H1 (cell line): ENCODE data around the gene UBE2E2. TPM values are rescaled to one million over a fixed set of nuclear protein-coding genes. Genes with fewer than 3 reads are reported as not detected.

ENCODE experiments used
- CTCF ChIA-PET: fragments of 300-600 bp; sonication (Branson Sonifier 250); formaldehyde crosslinking; loops from one replicate; lab custom pipeline; 2021; ENCODE audit not compliant: partially characterized antibody; lab: Charles Lee
- POLR2A ChIA-PET: fragments of 300-600 bp; sonication (Branson Sonifier 250); formaldehyde crosslinking; loops from one replicate; lab custom pipeline; 2021; ENCODE audit warnings: inconsistent platforms; ENCODE audit not compliant: partially characterized antibody; lab: Charles Lee
- DNase-seq, 2 experiments: peaks; one replicate each; pipeline versions ENCODE4 v3.0.0 to v3.0.0-alpha.2; 2010 to 2022; ENCODE audit warnings: low spot score in 2 of 2, low read depth in 1 of 2, mixed read lengths in 1 of 2
- FAIRE-seq: peaks from 2 replicates; lab custom pipeline; 2011; peaks lifted over from hg19 to GRCh38; lab: Jason Lieb, UNC
- H2AFZ ChIP-seq: 2 replicates; pipeline ENCODE4 v1.8.1; 2012; ENCODE audit warnings: low read length, inconsistent platforms
- H2AK5ac ChIP-seq: 2 replicates; pipeline ENCODE4 v1.6.1; 2013; ENCODE audit warnings: low read depth, low read length
- H2BK120ac ChIP-seq: replicated peaks from 2 replicates; pipeline ENCODE3; 2013; ENCODE audit warnings: low read depth, low read length, inconsistent platforms
- H2BK12ac ChIP-seq: 2 replicates; pipeline ENCODE4 v1.6.1; 2013; ENCODE audit warnings: low read depth, low read length
- H2BK15ac ChIP-seq: 2 replicates; pipeline ENCODE4 v1.6.1; 2013; ENCODE audit warnings: low read length
- H2BK20ac ChIP-seq: 2 replicates; pipeline ENCODE4 v1.6.1; 2013; ENCODE audit warnings: low read length
- H2BK5ac ChIP-seq: 2 replicates; pipeline ENCODE4 v1.6.1; 2013; ENCODE audit warnings: low read depth, low read length
- H3K14ac ChIP-seq: 2 replicates; pipeline ENCODE4 v1.6.1; 2013; ENCODE audit warnings: inconsistent platforms; ENCODE audit not compliant: insufficient read length
- H3K18ac ChIP-seq: 2 replicates; pipeline ENCODE4 v1.6.1; 2013; ENCODE audit warnings: low read length; ENCODE audit errors: extremely low read depth
- H3K23ac ChIP-seq: 2 replicates; pipeline ENCODE4 v1.6.1; 2013; ENCODE audit warnings: inconsistent platforms; ENCODE audit not compliant: insufficient read length
- H3K23me2 ChIP-seq: 2 replicates; pipeline ENCODE4 v1.6.1; 2013; ENCODE audit warnings: low read depth, low read length
- H3K27ac ChIP-seq: 2 replicates; pipeline ENCODE4 v1.6.1; 2011; ENCODE audit warnings: low read depth, low read length, inconsistent platforms
- H3K27me3 ChIP-seq, 4 experiments: replicated peaks in 1 of 4; 1 replicate in 1 of 4; 2 replicates in 3 of 4; pipeline versions ENCODE4 v1.6.1 to v1.8.1; 2011 to 2013; ENCODE audit warnings: low read length in 3 of 4, mild to moderate bottlenecking in 3 of 4, inconsistent platforms in 2 of 4, mixed read lengths in 2 of 4, moderate library complexity in 1 of 4; ENCODE audit not compliant: control insufficient read depth in 3 of 4, insufficient read depth in 3 of 4; ENCODE audit errors: extremely low read depth in 1 of 4
- H3K36me3 ChIP-seq, 4 experiments: 2 replicates each; pipeline versions ENCODE4 v1.6.1 to v1.8.1; 2011 to 2013; ENCODE audit warnings: mild to moderate bottlenecking in 4 of 4, low read length in 3 of 4, moderate library complexity in 2 of 4, control low read depth in 1 of 4, inconsistent platforms in 1 of 4; ENCODE audit not compliant: insufficient read depth in 4 of 4, control insufficient read depth in 2 of 4
- H3K4ac ChIP-seq: replicated peaks from 2 replicates; pipeline ENCODE3; 2013; ENCODE audit warnings: low read length, low read depth, mixed read lengths, inconsistent platforms; ENCODE audit not compliant: insufficient read length
- H3K4me1 ChIP-seq, 4 experiments: replicated peaks in 1 of 4; 1 replicate in 1 of 4; 2 replicates in 3 of 4; pipeline versions ENCODE4 v1.6.1 to v1.8.1; 2011 to 2013; ENCODE audit warnings: low read length in 3 of 4, inconsistent platforms in 2 of 4, mixed read lengths in 1 of 4; ENCODE audit not compliant: insufficient read depth in 4 of 4, control insufficient read depth in 3 of 4
- H3K4me2 ChIP-seq, 2 experiments: 2 replicates each; pipeline versions ENCODE4 v1.6.1 to v1.8.1; 2011 to 2013; ENCODE audit warnings: low read depth in 2 of 2, low read length in 2 of 2, control low read depth in 1 of 2, inconsistent platforms in 1 of 2, mild to moderate bottlenecking in 1 of 2; ENCODE audit not compliant: insufficient read depth in 1 of 2
- H3K4me3 ChIP-seq, 4 experiments: fragments of 200-600, 300-600 bp in 1 of 4; sonication (generic), shearing (Covaris generic), sonication (Bioruptor Twin) in 1 of 4; 2 replicates each; pipeline versions ENCODE4 v1.5.1 to v1.8.1; 2011 to 2016; ENCODE audit warnings: low read length in 4 of 4, low read depth in 3 of 4, control low read depth in 2 of 4, inconsistent platforms in 2 of 4, mild to moderate bottlenecking in 2 of 4, mixed read lengths in 1 of 4, moderate library complexity in 1 of 4; ENCODE audit not compliant: insufficient read depth in 2 of 4; ENCODE audit errors: extremely low read depth in 1 of 4
- H3K56ac ChIP-seq: replicated peaks from 2 replicates; pipeline ENCODE3; 2013; ENCODE audit warnings: low read depth, mild to moderate bottlenecking, mixed read lengths, low read length, inconsistent platforms; ENCODE audit not compliant: insufficient read length
- H3K79me1 ChIP-seq: 2 replicates; pipeline ENCODE4 v1.6.1; 2013; ENCODE audit warnings: low read depth, low read length, control low read depth
- H3K79me2 ChIP-seq, 2 experiments: 2 replicates each; pipeline versions ENCODE4 v1.6.1 to v1.8.1; 2012 to 2013; ENCODE audit warnings: low read length in 2 of 2, mild to moderate bottlenecking in 2 of 2, inconsistent platforms in 1 of 2; ENCODE audit not compliant: insufficient read depth in 2 of 2, control insufficient read depth in 1 of 2
- H3K9ac ChIP-seq, 4 experiments: replicated peaks in 1 of 4; 1 replicate in 1 of 4; 2 replicates in 3 of 4; pipeline versions ENCODE4 v1.6.1 to v1.8.1; 2011 to 2013; ENCODE audit warnings: low read depth in 3 of 4, low read length in 3 of 4, control low read depth in 2 of 4, mild to moderate bottlenecking in 2 of 4, moderate library complexity in 2 of 4, inconsistent platforms in 1 of 4; ENCODE audit errors: extremely low read depth in 1 of 4
- H3K9me3 ChIP-seq, 2 experiments: 2 replicates each; pipeline versions ENCODE4 v1.6.1 to v1.8.1; 2012 to 2013; ENCODE audit warnings: mild to moderate bottlenecking in 2 of 2, moderate library complexity in 2 of 2, control low read depth in 1 of 2, inconsistent platforms in 1 of 2, low read depth in 1 of 2, low read length in 1 of 2, mixed read lengths in 1 of 2; ENCODE audit not compliant: insufficient read depth in 2 of 2
- H4K20me1 ChIP-seq, 2 experiments: replicated peaks in 1 of 2; 2 replicates each; pipeline versions ENCODE3 to v1.8.1; 2011 to 2013; ENCODE audit warnings: inconsistent platforms in 2 of 2, low read length in 2 of 2, mild to moderate bottlenecking in 1 of 2; ENCODE audit not compliant: insufficient read depth in 2 of 2, control insufficient read depth in 1 of 2
- H4K5ac ChIP-seq: 2 replicates; pipeline ENCODE4 v1.6.1; 2013; ENCODE audit warnings: low read length, low read depth, mixed read lengths, inconsistent platforms; ENCODE audit not compliant: insufficient read length
- H4K8ac ChIP-seq: 2 replicates; pipeline ENCODE4 v1.8.0; 2013; ENCODE audit warnings: mild to moderate bottlenecking, moderate library complexity, low read length, inconsistent platforms; ENCODE audit not compliant: insufficient read depth; ENCODE audit errors: extremely low read depth
- H4K91ac ChIP-seq: replicated peaks from 2 replicates; pipeline ENCODE3; 2013; ENCODE audit warnings: low read length, mixed read lengths, inconsistent platforms; ENCODE audit not compliant: insufficient read length
- CBX8 ChIP-seq: fragments of 300-800, 300-1000 bp; sonication (generic); IDR thresholded peaks from 2 replicates; pipeline ENCODE4 v1.7.1; 2016; ENCODE audit warnings: low read depth, low read length, borderline replicate concordance
- KDM5A ChIP-seq: fragments of 200-600 bp; IDR thresholded peaks from 2 replicates; pipeline ENCODE4 v1.7.1; 2012; ENCODE audit warnings: mild to moderate bottlenecking, low read length, inconsistent platforms, mixed read lengths
- NANOG ChIP-seq: IDR thresholded peaks from 2 replicates; pipeline ENCODE4 v1.6.1; 2011; ENCODE audit warnings: low read length, low read depth, mild to moderate bottlenecking, inconsistent platforms; ENCODE audit not compliant: insufficient read depth, poor library complexity, severe bottlenecking
- YY1 ChIP-seq: IDR thresholded peaks from 2 replicates; pipeline ENCODE4 v1.6.1; 2011; ENCODE audit warnings: low read depth, mild to moderate bottlenecking, low read length
- ZNF274 ChIP-seq: IDR thresholded peaks from 2 replicates; pipeline ENCODE4 v1.7.0; 2012; ENCODE audit warnings: low read length, borderline replicate concordance; ENCODE audit errors: extremely low read depth
- WGBS, 2 experiments: shearing (Covaris generic) in 1 of 2; methylation state at CpG; one replicate each; pipeline versions ENCODE4 v1.1.6 to v1.1.7; 2013 to 2015; ENCODE audit warnings: low lambda C conversion rate in 2 of 2, mixed read lengths in 2 of 2, inconsistent platforms in 1 of 2, low coverage in 1 of 2, missing lambda C conversion rate in 1 of 2; ENCODE audit not compliant: insufficient replicate concordance in 2 of 2, insufficient coverage in 1 of 2, insufficient read length in 1 of 2; ENCODE audit errors: extremely low coverage in 1 of 2, missing lambda C conversion rate in 1 of 2; 5-methylcytosine and 5-hydroxymethylcytosine counted together
- polyA plus RNA-seq, 7 experiments: library from polyadenylated mRNA; depleted of rRNA in 3 of 7; stranded (reverse) in 5 of 7; unstranded in 2 of 7; fragments of >200 nt in 5 of 7; fragments of 200-250 nt in 2 of 7; gene quantifications; 1 replicate in 5 of 7; 2 replicates in 1 of 7; 4 replicates in 1 of 7; pipeline versions ENCODE4 v1.2.1 to v1.2.3, GENCODE V29; 2011 to 2013; ENCODE audit warnings: missing spikeins in 2 of 7, mixed read lengths in 2 of 7
- total RNA-seq: library from RNA; stranded (reverse); fragmentation: NEBNext Ultra II Directional; extraction: Animal tissue kit (Norgen Biotek cat#: 25700); gene quantifications from 2 replicates; pipeline ENCODE4 v1.2.1, GENCODE V29; 2021

UBE2E2 gene
- total and polyA plus RNA-seq, 2 of the 8 experiments (the other 6 are each of a cell fraction or from before 2014, with no cell fraction given), result 57.6 to 70.6 TPM

DNA sequence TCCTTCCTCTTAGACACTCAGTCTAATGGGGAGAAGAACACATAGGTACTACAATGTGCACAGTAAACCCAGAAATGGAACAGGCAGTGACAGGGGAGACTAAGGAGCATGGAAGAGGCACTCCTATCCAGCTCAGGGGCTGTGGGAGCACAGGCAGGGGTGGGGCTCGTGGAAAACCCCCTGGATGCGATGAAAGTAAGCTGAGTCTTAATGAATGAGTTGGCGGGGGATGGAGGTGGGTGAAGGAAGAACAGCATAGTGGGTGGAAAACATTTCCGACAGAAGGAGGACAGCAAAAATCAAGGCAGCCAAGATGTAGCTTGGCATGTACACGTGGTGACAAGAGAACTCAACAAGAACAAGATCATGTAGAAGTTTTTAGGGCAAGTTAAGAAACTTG is 33.6 kb upstream of the UBE2E2 start:
- no peak for DNase-seq
- Histone ChIP-seq H2AK5ac (no peak overlapping the region), H2BK5ac (no peak overlapping the region), H2BK15ac (no peak overlapping the region), H3K18ac (no peak overlapping the region), H3K4me1 (peaks cover 0 to 4% (median 0%) of the 10 kb centered on the region in 4 experiments; a peak in 1 of 7 replicates), H2BK12ac (no peak overlapping the region), H2BK20ac (no peak overlapping the region), H4K20me1 (no peaks in the 10 kb centered on the region), H3K14ac (no peak overlapping the region), H3K4ac (no peak overlapping the region), H3K27ac (no peak overlapping the region), H4K8ac (no peak overlapping the region), H3K23me2 (no peaks in the 10 kb centered on the region; the same call in 1 of the 2 replicates), H4K5ac (no peak overlapping the region), H3K79me1 (no peaks in the 10 kb centered on the region), H3K9me3 (no peaks in the 10 kb centered on the region), H4K91ac (no peak overlapping the region), H3K36me3 (no peaks in the 10 kb centered on the region), H3K9ac (no peak overlapping the region), H2AFZ (no peak overlapping the region), H3K27me3 (no peaks in the 10 kb centered on the region), H3K79me2 (no peaks in the 10 kb centered on the region), H3K4me3 (no peak overlapping the region), H3K4me2 (no peak overlapping the region), H2BK120ac (no peak overlapping the region), H3K56ac (no peak overlapping the region), H3K23ac (no peak overlapping the region)
- ChIA-PET POLR2A (no interaction called here), CTCF (interaction anchor here (0.6 kb wide), 1 partner anchor 384 kb away, joined by 3 read pairs; no protein-coding TSS in a partner anchor)
- no peak for FAIRE-seq
- WGBS, 2 experiments, result 84% methylated on average over 5 of the region's 5 CpGs; no CpG with 5 or more reads in 1 of the 2 experiments
- no peak for TF ChIP-seq ZNF274
- no peak for TF ChIP-seq NANOG
- no peak for TF ChIP-seq KDM5A
- TF ChIP-seq YY1, result no peak
- TF ChIP-seq CBX8, result no peak
